Panc1 (cell line): ENCODE results near the gene PHKA2. TPM values are rescaled to one million over a fixed set of nuclear protein-coding genes. Genes with fewer than 3 reads are reported as not detected.
"Not testable (repeated sequence)": the region's sequence is repeated elsewhere in the genome, so short reads cannot be mapped to it uniquely, and the experiment has no call there.

Source experiments
- ATAC-seq: fragments of 200-7000 bp; cut with Tn5 transposase; 2 replicates; pipeline ENCODE4 v1.9.1; 2020; ENCODE audit warnings: mild to moderate bottlenecking, moderate library complexity
- BruUV-seq: library from RNA; stranded (reverse); fragments of 400-500 nt; replicated peaks from 2 replicates; lab custom pipeline; 2021; lab: Mats Ljungman, UMichigan
- CTCF ChIA-PET: fragments of 300-600 bp; sonication (Branson Sonifier 250); formaldehyde crosslinking; loops from one replicate; lab custom pipeline; 2022; ENCODE audit warnings: antibody characterized with exemption; lab: Charles Lee
- POLR2A ChIA-PET: fragments of 300-600 bp; sonication (Branson Sonifier 250); formaldehyde crosslinking; loops from one replicate; lab custom pipeline; 2022; ENCODE audit warnings: antibody characterized with exemption; lab: Charles Lee
- DNase-seq: peaks from one replicate; pipeline ENCODE4 v3.0.0-alpha.2; 2010; ENCODE audit warnings: low read depth, low spot score
- H3K27ac ChIP-seq: 2 replicates; pipeline ENCODE4 v1.5.1; 2011; ENCODE audit warnings: mild to moderate bottlenecking, low read length, inconsistent platforms
- H3K27me3 ChIP-seq: fragments of 200-500 bp; sonication (Bioruptor generic); 2 replicates; pipeline ENCODE4 v1.6.0; 2014; ENCODE audit warnings: low read length, inconsistent platforms; ENCODE audit not compliant: control insufficient read depth, insufficient read depth
- H3K36me3 ChIP-seq: fragments of 200-500 bp; sonication (Bioruptor generic); 2 replicates; pipeline ENCODE4 v1.5.1; 2014; ENCODE audit warnings: inconsistent platforms, mild to moderate bottlenecking, low read length, moderate library complexity; ENCODE audit not compliant: control insufficient read depth, insufficient read depth
- H3K4me1 ChIP-seq: 2 replicates; pipeline ENCODE4 v1.5.1; 2011; ENCODE audit warnings: inconsistent platforms, mild to moderate bottlenecking, low read length, moderate library complexity; ENCODE audit not compliant: control insufficient read depth, insufficient read depth
- H3K4me3 ChIP-seq, 2 experiments: 2 replicates each; pipeline ENCODE4 v1.5.1; 2011 to 2012; ENCODE audit warnings: low read depth in 2 of 2, low read length in 2 of 2, mild to moderate bottlenecking in 2 of 2, inconsistent platforms in 1 of 2, moderate library complexity in 1 of 2
- H3K9me3 ChIP-seq: fragments of 200-500 bp; sonication (Bioruptor generic); 2 replicates; pipeline ENCODE4 v1.5.1; 2014; ENCODE audit warnings: low read depth, mild to moderate bottlenecking, inconsistent platforms, low read length, moderate library complexity; ENCODE audit not compliant: control insufficient read depth, insufficient read depth
- CTCF ChIP-seq: fragments of 450-650 bp; IDR thresholded peaks from 2 replicates; pipeline ENCODE4 v1.5.1; 2017; ENCODE audit warnings: mild to moderate bottlenecking
- POLR2AphosphoS5 ChIP-seq: IDR thresholded peaks from 2 replicates; pipeline ENCODE4 v1.6.1; 2012; ENCODE audit warnings: mild to moderate bottlenecking, low read depth, low read length, moderate library complexity
- REST ChIP-seq, 2 experiments: IDR thresholded peaks; 2 replicates each; pipeline ENCODE4 v1.6.1; 2011 to 2012; ENCODE audit warnings: low read depth in 2 of 2, control low read depth in 1 of 2, low read length in 1 of 2, mild to moderate bottlenecking in 1 of 2, moderate library complexity in 1 of 2; ENCODE audit not compliant: insufficient read depth in 1 of 2
- SIN3A ChIP-seq: IDR thresholded peaks from 2 replicates; pipeline ENCODE4 v1.6.1; 2012; ENCODE audit warnings: low read depth, mild to moderate bottlenecking, low read length, moderate library complexity, borderline replicate concordance; ENCODE audit not compliant: insufficient read depth
- TCF7L2 ChIP-seq: IDR thresholded peaks from 2 replicates; pipeline ENCODE4 v1.6.1; 2011; ENCODE audit warnings: mild to moderate bottlenecking, low read depth, low read length, inconsistent platforms
- in situ Hi-C: cut with HindIII; loops from 2 replicates; pipeline ENCODE4 v1.10.0; 2016; ENCODE audit warnings: low sequenced_read_pairs, low pct_unique_long_range_greater_than_20kb
- intact Hi-C: fragments of 100-400 bp; cut with micrococcal nuclease; formaldehyde crosslinking; loops from one replicate; pipeline ENCODE4 v1.10.0; 2022; ENCODE audit not compliant: unreplicated experiment
- total RNA-seq: library from RNA; stranded (reverse); gene quantifications from one replicate; pipeline ENCODE4 v1.2.1, GENCODE V29; 2021; ENCODE audit not compliant: unreplicated experiment

The PHKA2 gene
- total RNA-seq, 1 experiment from 2014 or later = 20.6 TPM

- Histone ChIP-seq H3K36me3 (no peaks in the 10 kb centered on the region), H3K4me3 (no peak overlapping the region), H3K9me3 (no peaks in the 10 kb centered on the region), H3K27ac (no peak overlapping the region), H3K4me1 (no peaks in the 10 kb centered on the region), H3K27me3 (no peaks in the 10 kb centered on the region)
- ChIA-PET POLR2A (no interaction called here), CTCF (no interaction called here)
- no peak for DNase-seq
- TF ChIP-seq TCF7L2 = no peak
- TF ChIP-seq SIN3A = no peak
- no peak for TF ChIP-seq CTCF
- no peak for TF ChIP-seq POLR2AphosphoS5
- TF ChIP-seq REST (IDR thresholded peaks at IDR 0.05; ENCODE audit: insufficient read depth in 1 of 2, low read depth in 2 of 2, low read length in 1 of 2) = no peak
- ATAC-seq = no peak
- in situ Hi-C loops = no loop called here
- BruUV-seq = no TSS peak
- intact Hi-C loops = no loop called here
Observed at GRCh38 chrX:18855919-18856644, 127.8 kb downstream of the PHKA2 start.

- in situ Hi-C loops, H3K27ac ChIP-seq, BruUV-seq, POLR2A ChIA-PET, H3K4me1 ChIP-seq, intact Hi-C loops, ATAC-seq, H3K9me3 ChIP-seq, CTCF ChIA-PET, DNase-seq, H3K36me3 ChIP-seq, H3K27me3 ChIP-seq, H3K4me3 ChIP-seq: not testable (repeated sequence)
Observed at GRCh38 chrX:18847901-18848300, 136.0 kb downstream of the PHKA2 start.

Other genes with a start within 250 kb of the PHKA2 start
- gene ADGRG2, start 138.4 kb upstream of the PHKA2 start, total RNA-seq = 2.0 TPM